Activated naive CD4-positive, alpha-beta T cell treated with Interleukin-2 at 50 U/mL for 16 hours (primary cell): Measurements from ENCODE around the gene CTDSP2.
A peak's percentile ranks its signal among the peaks of the same experiment; 100 is the strongest.
"Not testable (repeated sequence)": the region's sequence is repeated elsewhere in the genome, so short reads cannot be mapped to it uniquely, and the experiment has no call there.

Experiments
- DNase-seq: peaks from one replicate; pipeline ENCODE4 v3.0.0-alpha.2; 2020

Gene CTDSP2

GRCh38 chr12:57852200-57852599 lies 5.7 kb upstream of the CTDSP2 start:
- DNase-seq: no peak

DNA sequence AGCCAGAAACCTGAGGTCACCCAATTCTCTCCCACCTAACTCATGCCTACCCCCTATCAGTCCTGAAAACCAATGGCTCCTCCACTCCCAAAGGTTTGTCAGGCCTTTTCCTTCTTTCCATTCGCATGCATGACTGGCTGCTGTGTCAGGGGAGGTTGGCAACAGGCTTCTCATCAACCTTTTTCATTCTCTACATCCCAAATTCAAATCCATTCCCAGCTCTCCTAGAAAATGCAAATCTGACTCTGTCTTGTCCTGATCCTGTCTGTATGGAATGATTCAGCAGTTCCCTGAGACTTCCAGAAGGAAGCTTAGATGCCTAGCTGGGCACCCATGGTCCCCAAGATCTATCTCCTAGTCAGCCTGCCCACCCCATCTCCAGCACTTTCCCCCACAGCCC lies 5.0 kb upstream of the CTDSP2 start:
- DNase-seq: no peak

GRCh38 chr12:57850854-57851430 lies 4.4 kb upstream of the CTDSP2 start:
- DNase-seq: no peak

- not testable (repeated sequence) for DNase-seq
Observed at GRCh38 chr12:57849447-57849846, 2.9 kb upstream of the CTDSP2 start.

DNA sequence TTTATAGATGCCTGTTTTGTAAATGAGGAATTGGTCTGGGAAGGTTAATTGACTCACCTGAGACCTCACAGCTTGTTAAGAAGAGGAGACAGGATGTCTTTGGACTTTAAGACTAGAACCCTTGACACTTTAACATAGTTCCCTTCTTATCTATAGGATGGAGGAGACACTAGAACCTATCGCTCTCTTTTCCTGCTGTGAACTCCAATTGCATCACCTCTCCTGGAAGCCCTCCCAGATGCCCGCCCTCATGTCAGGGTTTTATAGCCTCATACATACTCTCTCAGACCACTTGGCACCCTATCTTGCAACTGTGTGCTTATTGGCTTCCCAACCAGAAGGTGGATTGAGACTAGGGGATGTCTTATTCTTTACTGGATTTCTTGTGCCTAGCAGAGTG lies 2.5 kb upstream of the CTDSP2 start:
- DNase-seq: no peak

GRCh38 chr12:57848208-57848607 lies 1.7 kb upstream of the CTDSP2 start:
- DNase-seq: no peak

GRCh38 chr12:57846285-57846576 lies 298 bp downstream of the CTDSP2 start:
- no peak for DNase-seq

DNA sequence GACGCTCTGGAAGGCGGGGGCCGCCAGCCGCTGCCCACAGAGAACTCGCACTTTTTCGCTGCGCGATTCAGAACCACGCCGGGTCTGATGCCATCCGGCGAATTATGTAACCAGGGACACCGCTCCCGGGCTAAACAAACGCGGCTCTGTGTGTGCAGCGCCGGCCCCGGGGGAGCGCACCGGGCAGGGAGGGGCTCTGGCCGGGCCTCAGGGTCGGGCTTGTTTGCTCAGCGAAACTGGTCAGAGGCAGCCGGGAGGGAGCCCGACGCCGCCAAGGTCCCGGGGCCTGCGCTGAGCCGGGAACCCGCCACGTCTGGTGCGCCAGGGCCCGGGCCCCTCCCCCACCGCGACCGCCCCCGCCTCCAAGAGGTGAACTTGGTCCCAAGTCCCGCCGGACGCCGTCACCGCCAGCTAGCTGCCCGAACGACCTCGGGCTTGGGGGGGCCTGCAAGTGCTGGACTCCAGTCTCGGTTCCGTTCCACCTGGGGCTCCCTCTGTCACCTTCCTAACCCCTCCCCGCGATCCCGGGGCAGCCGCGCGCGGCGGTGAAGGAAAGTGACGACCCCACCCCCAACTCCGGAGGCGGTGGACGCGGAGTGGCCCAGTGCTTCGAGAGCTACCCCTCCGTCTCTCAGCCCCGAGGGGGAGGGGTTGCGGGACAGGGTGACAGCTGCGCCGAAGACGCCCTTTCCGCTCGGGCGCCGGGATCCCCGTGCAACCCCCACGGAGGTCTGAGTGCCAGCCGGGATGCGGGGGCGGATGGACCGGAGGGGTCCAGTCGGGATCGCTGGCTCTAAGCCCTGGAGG lies 848 bp downstream of the CTDSP2 start:
- peak; percentile 69 for DNase-seq

DNA sequence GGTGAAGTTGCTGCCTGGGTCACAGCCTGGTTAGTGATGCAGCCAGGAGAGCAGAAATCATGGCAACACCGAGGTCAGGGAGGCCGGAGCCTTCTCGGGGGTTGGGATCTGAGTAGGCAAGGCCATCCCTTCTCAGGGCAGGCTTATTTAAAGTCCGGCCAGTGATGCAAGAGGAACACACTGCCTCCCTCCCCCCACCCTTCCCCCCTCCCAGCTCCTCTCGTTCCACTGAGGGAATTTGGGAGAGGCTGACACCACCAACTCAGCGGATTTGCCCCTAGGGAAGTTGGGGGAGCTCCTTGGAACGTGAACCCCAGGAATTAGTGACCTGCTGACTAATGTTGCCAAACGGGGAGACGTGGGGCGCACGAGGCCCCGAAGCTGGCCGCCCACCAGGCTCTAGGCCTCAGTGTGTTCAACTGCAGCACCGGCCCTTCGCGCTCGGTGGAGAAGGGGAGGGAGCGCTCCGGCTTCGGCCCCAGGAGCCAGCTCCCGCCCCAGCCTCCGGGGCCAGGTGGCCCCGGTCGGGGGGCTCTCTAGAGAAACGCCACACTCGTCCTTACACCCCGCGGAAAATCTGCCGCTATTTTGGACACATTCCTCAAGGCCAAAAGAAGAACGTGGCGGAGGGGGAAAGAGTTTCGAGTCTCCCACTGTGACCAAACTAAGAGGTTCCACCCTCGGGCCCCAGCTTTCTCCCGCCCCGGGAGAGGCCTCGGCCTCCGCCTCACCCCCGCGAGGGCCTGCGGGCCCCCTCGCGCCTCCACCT lies 1.6 kb downstream of the CTDSP2 start:
- DNase-seq: peak; percentile 46

DNA sequence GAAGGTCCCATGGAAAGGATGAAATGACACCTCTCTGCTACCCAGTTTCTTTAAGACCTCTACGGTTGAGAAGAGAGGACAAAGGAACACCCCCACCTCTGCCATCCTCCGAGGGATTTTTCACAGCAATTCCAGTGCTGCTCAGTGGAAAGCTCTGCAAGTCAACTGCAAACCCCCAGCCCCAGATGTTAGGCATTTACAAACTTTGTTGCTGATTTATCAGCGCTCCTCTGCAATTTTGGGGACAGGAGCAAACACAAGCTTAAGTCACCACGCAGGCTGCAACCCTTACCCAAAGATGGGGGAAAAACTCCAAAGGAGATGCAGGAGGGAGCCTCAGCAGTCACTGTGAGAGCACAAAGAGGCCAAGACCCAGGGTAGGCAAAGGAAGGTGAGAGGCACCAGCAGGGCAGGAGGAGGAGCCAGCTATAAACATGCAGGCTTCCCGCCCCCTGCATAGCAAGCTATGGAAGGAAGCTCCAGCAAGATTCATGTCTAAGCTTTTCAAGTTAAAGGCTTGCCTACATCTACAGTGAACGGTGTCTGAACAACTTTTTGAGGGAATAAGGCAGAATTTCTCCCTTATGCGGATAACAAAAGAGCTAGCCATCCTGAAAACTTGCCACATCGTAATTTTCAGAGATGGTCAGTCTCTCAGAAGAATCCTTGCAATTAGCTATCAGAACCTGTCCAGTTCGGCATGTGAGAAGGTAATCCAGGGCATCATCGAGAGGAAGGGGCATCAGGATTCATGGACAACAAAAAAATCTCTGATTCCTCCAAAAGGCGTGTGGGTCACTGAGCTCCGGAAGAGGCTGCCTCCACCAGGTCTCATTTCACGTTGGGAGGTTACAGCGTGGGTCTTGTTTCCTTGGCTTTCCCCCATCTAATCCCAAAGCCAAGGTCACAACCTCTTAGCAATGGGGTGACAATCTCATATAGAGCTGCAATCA lies 3.9 kb downstream of the CTDSP2 start:
- peak; percentile 45 for DNase-seq

DNA sequence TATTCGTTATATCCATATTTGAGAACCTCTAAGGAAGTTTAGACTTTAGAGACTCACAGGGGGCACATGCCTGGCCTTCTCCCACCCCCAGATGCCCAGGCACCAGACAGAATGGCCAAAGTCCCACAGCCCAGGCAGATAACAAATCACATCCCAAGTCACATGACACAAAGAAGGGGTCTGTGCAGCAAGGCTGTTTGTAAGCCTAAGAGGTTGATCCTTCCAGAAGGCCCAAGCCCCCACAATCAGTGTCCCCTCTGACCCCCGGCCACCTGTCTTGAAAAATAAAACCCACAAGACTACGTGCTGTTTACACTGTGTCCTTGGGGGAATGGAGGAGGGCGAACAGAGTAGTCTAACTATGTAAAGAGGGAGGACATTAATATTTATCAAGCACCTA lies 5.1 kb downstream of the CTDSP2 start:
- DNase-seq: no peak

DNA sequence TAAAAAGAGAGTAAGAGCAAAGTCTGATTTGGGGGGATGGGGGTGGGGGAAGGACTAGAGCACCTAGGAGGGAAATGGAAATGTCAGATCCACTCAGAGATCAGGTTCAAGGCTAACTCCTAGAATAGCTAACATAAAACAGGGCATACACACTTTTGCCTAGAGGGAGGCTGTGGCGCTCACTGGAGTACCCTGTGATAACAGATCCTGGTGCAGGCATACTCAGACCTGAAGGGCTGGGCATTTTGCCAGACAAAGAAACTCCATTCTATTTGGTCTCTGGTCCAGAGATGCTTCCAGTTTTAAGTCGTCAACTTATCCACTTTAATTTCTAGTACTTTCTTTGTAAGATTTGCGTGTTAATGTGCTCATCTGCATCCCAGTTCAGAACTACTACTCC lies 5.8 kb downstream of the CTDSP2 start:
- DNase-seq: no peak

- DNase-seq: no peak
Observed at GRCh38 chr12:57839996-57840395, 6.5 kb downstream of the CTDSP2 start.

- DNase-seq: peak; percentile 39
Observed at GRCh38 chr12:57838594-57839302, 7.8 kb downstream of the CTDSP2 start.

- DNase-seq: no peak
Observed at GRCh38 chr12:57837864-57838562, 8.5 kb downstream of the CTDSP2 start.

- peak; percentile 23 for DNase-seq
Observed at GRCh38 chr12:57836442-57837375, 9.8 kb downstream of the CTDSP2 start.

DNA sequence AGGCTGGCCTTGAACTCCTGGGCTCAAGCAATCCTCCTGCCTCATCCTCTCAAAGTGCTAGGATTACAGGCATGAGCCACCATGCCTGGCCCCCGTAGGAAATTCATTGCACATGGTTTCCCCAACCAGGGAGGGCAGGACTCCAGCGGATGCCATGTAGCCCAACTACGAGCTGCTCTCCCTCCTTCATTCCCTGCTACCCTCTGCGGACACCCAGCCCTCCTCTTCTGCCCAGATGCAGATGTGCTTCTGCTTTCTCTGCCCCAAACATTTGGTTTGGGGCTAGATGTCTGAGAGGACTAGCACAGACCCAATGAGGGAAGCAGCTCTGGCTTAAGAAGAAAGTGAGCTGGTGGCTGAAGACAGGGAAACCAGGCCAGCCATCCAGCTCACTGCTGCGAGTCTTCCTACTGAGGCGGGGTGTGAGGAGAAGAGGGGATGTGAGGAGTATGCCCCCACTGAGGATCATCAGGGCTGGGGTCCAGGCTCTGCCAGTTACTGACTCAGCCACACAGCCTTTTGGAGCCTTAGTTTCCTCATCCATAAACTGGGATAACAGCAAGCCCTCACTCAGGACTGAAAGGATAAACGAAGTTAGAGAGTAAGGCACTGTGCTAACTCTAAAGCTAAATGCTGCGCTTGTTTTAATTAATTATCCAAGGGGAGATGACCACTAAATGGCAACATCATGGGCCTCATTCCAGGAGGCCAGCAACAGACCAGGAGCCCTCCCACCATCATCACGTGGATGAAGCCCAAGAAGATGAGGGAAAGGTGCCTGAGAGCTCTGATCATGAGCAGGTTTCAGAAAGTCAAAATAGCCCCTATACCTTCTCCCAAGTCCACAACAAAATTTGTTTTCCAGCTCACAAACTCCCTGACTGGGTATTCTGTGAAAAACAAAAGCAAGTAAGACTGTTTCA lies 10.9 kb downstream of the CTDSP2 start:
- no peak for DNase-seq

- DNase-seq: no peak
Observed at GRCh38 chr12:57834086-57834876, 12.2 kb downstream of the CTDSP2 start.
